H9 (cell line): ENCODE results near the gene WDR27. TPM values are rescaled to one million over a fixed set of nuclear protein-coding genes. Genes with fewer than 3 reads are reported as not detected.

Experiments
- DNase-seq: peaks from one replicate; pipeline ENCODE4 v3.0.0-alpha.2; 2017
- H2AFZ ChIP-seq: one replicate; pipeline ENCODE4 v1.6.1; 2013; ENCODE audit warnings: mild to moderate bottlenecking, low read length, control low read depth, moderate library complexity
- H2AK5ac ChIP-seq: 2 replicates; pipeline ENCODE4 v1.6.1; 2013; ENCODE audit warnings: low read length, control low read depth, mixed read lengths; ENCODE audit not compliant: insufficient read length
- H2BK120ac ChIP-seq: one replicate; pipeline ENCODE4 v1.6.1; 2013; ENCODE audit warnings: low read depth, mild to moderate bottlenecking, low read length, control low read depth, inconsistent platforms; ENCODE audit not compliant: poor library complexity, severe bottlenecking
- H2BK12ac ChIP-seq: 2 replicates; pipeline ENCODE4 v1.6.1; 2013; ENCODE audit warnings: low read length, control low read depth, mixed read lengths, low read depth; ENCODE audit not compliant: insufficient read length
- H2BK15ac ChIP-seq: 2 replicates; pipeline ENCODE4 v1.6.1; 2013; ENCODE audit warnings: low read depth, low read length, control low read depth
- H2BK20ac ChIP-seq: one replicate; pipeline ENCODE4 v1.6.1; 2013; ENCODE audit warnings: low read depth, mild to moderate bottlenecking, low read length, control low read depth, inconsistent platforms; ENCODE audit not compliant: poor library complexity, severe bottlenecking
- H2BK5ac ChIP-seq: 2 replicates; pipeline ENCODE4 v1.6.1; 2013; ENCODE audit warnings: low read length, control low read depth, mixed read lengths; ENCODE audit not compliant: insufficient read length
- H3K14ac ChIP-seq: 2 replicates; pipeline ENCODE4 v1.6.1; 2013; ENCODE audit warnings: low read length, control low read depth; ENCODE audit not compliant: insufficient read depth
- H3K18ac ChIP-seq: 2 replicates; pipeline ENCODE4 v1.6.1; 2013; ENCODE audit warnings: low read depth, mild to moderate bottlenecking, mixed read lengths, low read length, control low read depth; ENCODE audit not compliant: insufficient read length
- H3K23ac ChIP-seq: 2 replicates; pipeline ENCODE4 v1.6.1; 2013; ENCODE audit warnings: low read length, control low read depth, mixed read lengths, low read depth; ENCODE audit not compliant: insufficient read length
- H3K23me2 ChIP-seq: 2 replicates; pipeline ENCODE4 v1.6.1; 2013; ENCODE audit warnings: low read depth, mild to moderate bottlenecking, mixed read lengths, low read length, control low read depth; ENCODE audit not compliant: insufficient read length, poor library complexity, severe bottlenecking
- H3K27ac ChIP-seq: 2 replicates; pipeline ENCODE4 v1.5.1; 2013; ENCODE audit warnings: low read length, control low read depth, mixed read lengths, low read depth; ENCODE audit not compliant: insufficient read length
- H3K27me3 ChIP-seq: 2 replicates; pipeline ENCODE4 v1.6.1; 2013; ENCODE audit warnings: low read length, control low read depth, inconsistent platforms; ENCODE audit not compliant: insufficient read depth
- H3K4ac ChIP-seq: 2 replicates; pipeline ENCODE4 v1.6.1; 2013; ENCODE audit warnings: low read depth, mild to moderate bottlenecking, control low read depth, inconsistent platforms, low read length, moderate library complexity
- H3K4me1 ChIP-seq: 2 replicates; pipeline ENCODE4 v1.6.1; 2013; ENCODE audit warnings: low read length, control low read depth, inconsistent platforms; ENCODE audit not compliant: insufficient read depth
- H3K4me2 ChIP-seq: 2 replicates; pipeline ENCODE4 v1.6.1; 2013; ENCODE audit warnings: low read length, control low read depth, mixed read lengths; ENCODE audit not compliant: insufficient read length, insufficient read depth
- H3K56ac ChIP-seq: 2 replicates; pipeline ENCODE4 v1.6.1; 2013; ENCODE audit warnings: low read depth, mild to moderate bottlenecking, mixed read lengths, low read length, control low read depth; ENCODE audit not compliant: insufficient read length
- H3K79me1 ChIP-seq: 2 replicates; pipeline ENCODE4 v1.6.1; 2013; ENCODE audit warnings: low read depth, mild to moderate bottlenecking, moderate library complexity, low read length, control low read depth, inconsistent platforms; ENCODE audit not compliant: insufficient read depth, poor library complexity, severe bottlenecking
- H3K79me2 ChIP-seq: 2 replicates; pipeline ENCODE4 v1.6.1; 2013; ENCODE audit warnings: low read length, control low read depth, inconsistent platforms; ENCODE audit not compliant: insufficient read depth
- H3K9ac ChIP-seq: 2 replicates; pipeline ENCODE4 v1.6.1; 2013; ENCODE audit warnings: low read length, control low read depth, mixed read lengths; ENCODE audit not compliant: insufficient read length; ENCODE audit errors: extremely low read depth
- H3K9me3 ChIP-seq: one replicate; pipeline ENCODE4 v1.6.1; 2013; ENCODE audit warnings: low read depth, low read length, inconsistent platforms; ENCODE audit not compliant: control insufficient read depth
- H3T11ph ChIP-seq: one replicate; pipeline ENCODE4 v1.6.1; 2013; ENCODE audit warnings: mild to moderate bottlenecking, low read length, control low read depth, inconsistent platforms
- H4K20me1 ChIP-seq: one replicate; pipeline ENCODE4 v1.6.1; 2013; ENCODE audit not compliant: control insufficient read depth, insufficient read length, insufficient read depth
- H4K5ac ChIP-seq: 2 replicates; pipeline ENCODE4 v1.6.1; 2013; ENCODE audit warnings: low read depth, mild to moderate bottlenecking, mixed read lengths, low read length, control low read depth; ENCODE audit not compliant: insufficient read length
- H4K8ac ChIP-seq: replicated peaks from 2 replicates; pipeline ENCODE4 v1.6.1; 2013; ENCODE audit warnings: low read length, control low read depth, mixed read lengths, low read depth; ENCODE audit not compliant: insufficient read length
- H4K91ac ChIP-seq: 2 replicates; pipeline ENCODE4 v1.6.1; 2013; ENCODE audit warnings: low read depth, mild to moderate bottlenecking, moderate library complexity, mixed read lengths, low read length, control low read depth; ENCODE audit not compliant: insufficient read length
- H3K27ac Mint-ChIP-seq, 3 experiments: 2 replicates in 2 of 3; 3 replicates in 1 of 3; pipeline ENCODE4 v1.8.0; 2020 to 2021; ENCODE audit warnings: mixed read lengths in 3 of 3, mild to moderate bottlenecking in 1 of 3, moderate library complexity in 1 of 3
- H3K27me3 Mint-ChIP-seq: 2 replicates; pipeline ENCODE4 v1.8.0; 2021; ENCODE audit warnings: low read depth, mild to moderate bottlenecking, moderate library complexity, mixed read lengths
- H3K36me3 Mint-ChIP-seq, 3 experiments: 2 replicates in 2 of 3; 3 replicates in 1 of 3; pipeline ENCODE4 v1.8.0; 2020 to 2021; ENCODE audit warnings: low read depth in 3 of 3, mixed read lengths in 3 of 3; ENCODE audit not compliant: insufficient read depth in 1 of 3
- H3K4me1 Mint-ChIP-seq, 2 experiments: 2 replicates each; pipeline ENCODE4 v1.8.0; 2020; ENCODE audit warnings: mixed read lengths in 2 of 2
- H3K4me3 Mint-ChIP-seq, 2 experiments: 2 replicates in 1 of 2; 3 replicates in 1 of 2; pipeline ENCODE4 v1.8.0; 2020 to 2021; ENCODE audit warnings: mild to moderate bottlenecking in 2 of 2, mixed read lengths in 2 of 2, moderate library complexity in 1 of 2
- H3K9me3 Mint-ChIP-seq, 2 experiments: 2 replicates in 1 of 2; 3 replicates in 1 of 2; pipeline ENCODE4 v1.8.0; 2020; ENCODE audit warnings: mild to moderate bottlenecking in 2 of 2, mixed read lengths in 2 of 2, moderate library complexity in 1 of 2
- CTCF ChIP-seq: fragments of 200-600 bp; sonication (generic); conservative IDR thresholded peaks from 3 replicates; pipeline ENCODE4 v1.8.0; 2021; ENCODE audit warnings: antibody characterized with exemption, mild to moderate bottlenecking
- WGBS: extraction: QIAGEN DNeasy Blood & Tissue Kit; methylation state at CpG from one replicate; pipeline ENCODE4 v1.1.7; 2013; ENCODE audit warnings: missing lambda C conversion rate, low lambda C conversion rate, mixed read lengths; ENCODE audit not compliant: insufficient read length; ENCODE audit errors: extremely low coverage; 5-methylcytosine and 5-hydroxymethylcytosine counted together
- total RNA-seq: library from RNA; stranded (reverse); gene quantifications from 2 replicates; pipeline ENCODE4 v1.2.1, GENCODE V29; 2021

Gene WDR27
- total RNA-seq, 1 experiment from 2014 or later: 48.7 TPM

- no peak overlapping the region for H3K9ac ChIP-seq
- no peak for TF ChIP-seq CTCF
- Mint-ChIP-seq H3K4me3 (no peak overlapping the region), H3K27me3 (no peaks in the 10 kb centered on the region), H3K36me3 (peaks cover 0 to 5% (median 3%) of the 10 kb centered on the region in 3 experiments; a peak in 3 of 7 replicates), H3K4me1 (0 out of 4 replicates have a peak, but pooled peaks cover 0 to 5% of the 10 kb centered on the region in 2 experiments), H3K27ac (no peak overlapping the region), H3K9me3 (no peaks in the 10 kb centered on the region)
- H3K4me2 ChIP-seq: no peak overlapping the region
- no peak for DNase-seq
- no peak overlapping the region for H3T11ph ChIP-seq
- H3K27me3 ChIP-seq: no peaks in the 10 kb centered on the region
- no peaks in the 10 kb centered on the region for H4K20me1 ChIP-seq
- no peak overlapping the region for H4K8ac ChIP-seq
- H2BK15ac ChIP-seq: no peak overlapping the region
- no peak overlapping the region for H2BK12ac ChIP-seq
- no peak overlapping the region for H2AK5ac ChIP-seq
- no peak overlapping the region for H3K27ac ChIP-seq
- H3K9me3 ChIP-seq: no peaks in the 10 kb centered on the region
- no peak overlapping the region for H2BK120ac ChIP-seq
- no peak overlapping the region for H3K4ac ChIP-seq
- no peak overlapping the region for H2BK5ac ChIP-seq
- no peak overlapping the region for H3K23ac ChIP-seq
- no peak overlapping the region for H4K5ac ChIP-seq
- H3K56ac ChIP-seq: no peak overlapping the region
- no peak overlapping the region for H4K91ac ChIP-seq
- no peak overlapping the region for H2AFZ ChIP-seq
- no peaks in the 10 kb centered on the region for H3K4me1 ChIP-seq
- H3K18ac ChIP-seq: no peak overlapping the region
- no CpG with 5 or more reads among the region's 32 CpGs for WGBS
- H3K79me1 ChIP-seq: no peaks in the 10 kb centered on the region
- no peak overlapping the region for H2BK20ac ChIP-seq
- no peaks in the 10 kb centered on the region for H3K23me2 ChIP-seq
- H3K79me2 ChIP-seq: no peaks in the 10 kb centered on the region
- no peak overlapping the region for H3K14ac ChIP-seq
Observed at GRCh38 chr6:169501777-169502313, 200.0 kb downstream of the WDR27 start.
